K562 (cell line): ENCODE results near the gene EPHA1. TPM values are rescaled to one million over a fixed set of nuclear protein-coding genes. Genes with fewer than 3 reads are reported as not detected.
A peak's percentile ranks its signal among the peaks of the same experiment; 100 is the strongest.

Experiments
- GTF2F1 ChIP-seq: IDR thresholded peaks from 2 replicates; pipeline ENCODE4 v1.6.1; 2011; ENCODE audit warnings: low read depth, low read length, improper control_type of control experiment
- JUNB ChIP-seq: fragments of 450-650 bp; formaldehyde crosslinking; conservative IDR thresholded peaks from 2 replicates; pipeline ENCODE4 v1.4.0; 2020; ENCODE audit warnings: mild to moderate bottlenecking
- KDM5B ChIP-seq: fragments of 200-600 bp; sonication (generic); IDR thresholded peaks from 2 replicates; pipeline ENCODE4 v1.6.1; 2012; ENCODE audit warnings: low read depth, mild to moderate bottlenecking, moderate library complexity, low read length, control low read depth, inconsistent platforms; ENCODE audit not compliant: insufficient replicate concordance
- KLF16 ChIP-seq: IDR thresholded peaks from 2 replicates; pipeline ENCODE4 v1.6.1; 2016; ENCODE audit warnings: antibody characterized with exemption
- TOE1 ChIP-seq, 2 experiments: fragments of 450-650 bp in 1 of 2; sonication (generic) in 1 of 2; formaldehyde crosslinking in 1 of 2; IDR thresholded peaks; 2 replicates each; pipeline versions ENCODE4 v1.7.1 to v1.8.0; 2016 to 2022; ENCODE audit warnings: borderline replicate concordance in 2 of 2, mild to moderate bottlenecking in 2 of 2, antibody characterized with exemption in 1 of 2, inconsistent platforms in 1 of 2, low read depth in 1 of 2, missing genetic modification reagents in 1 of 2, moderate library complexity in 1 of 2
- UBTF ChIP-seq, 2 experiments: IDR thresholded peaks; 2 replicates each; pipeline ENCODE4 v1.6.1; 2012; ENCODE audit warnings: improper control_type of control experiment in 2 of 2, low read depth in 2 of 2, low read length in 2 of 2, borderline replicate concordance in 1 of 2
- USF1 ChIP-seq: sonication (generic); formaldehyde crosslinking; IDR thresholded peaks from 2 replicates; pipeline ENCODE4 v1.9.0; 2022; ENCODE audit warnings: mild to moderate bottlenecking, missing genetic modification reagents
- ZNF766 ChIP-seq: fragments of 200-800 bp; sonication (Bioruptor generic); conservative IDR thresholded peaks from 2 replicates; pipeline ENCODE4 v1.6.1; 2016; ENCODE audit warnings: missing genetic modification characterization, missing compliant biosample characterization
- polyA plus RNA-seq, 8 experiments: library from polyadenylated mRNA; depleted of rRNA in 4 of 8; stranded (reverse) in 5 of 8; unstranded in 3 of 8; fragments of >200 nt; fragmentation: Nextera tagmentation in 2 of 8; fragmentation: Illumina TruSeq in 1 of 8; extraction: Ambion mirVana in 2 of 8; extraction: Trizol in 1 of 8; gene quantifications; 2 replicates each; pipeline versions ENCODE4 v1.2.1 to v1.2.3, GENCODE V29; 2011 to 2014; ENCODE audit warnings: inconsistent platforms in 1 of 8, missing spikeins in 1 of 8
- total RNA-seq, 7 experiments: library from RNA; depleted of rRNA in 6 of 7; stranded (reverse); fragments of >200 nt in 6 of 7; fragmentation: Illumina TruSeq in 2 of 7; extraction: Trizol in 2 of 7; gene quantifications; 2 replicates each; pipeline versions ENCODE4 v1.2.1 to v1.2.3, GENCODE V29; 2011 to 2021; ENCODE audit warnings: low replicate concordance in 1 of 7
- TF ChIP-seq, protein P1 (sequence below): sonication (generic); formaldehyde crosslinking; IDR thresholded peaks from 2 replicates; pipeline ENCODE4 v1.4.0; 2020; ENCODE audit warnings: mild to moderate bottlenecking, missing genetic modification reagents
- TF ChIP-seq, protein P2 (sequence below), 2 experiments: fragments of 450-650 bp; formaldehyde crosslinking in 1 of 2; IDR thresholded peaks; 2 replicates each; pipeline versions ENCODE4 v1.4.0 to v1.6.1; 2014 to 2020; ENCODE audit warnings: mild to moderate bottlenecking in 2 of 2, borderline replicate concordance in 1 of 2, low read depth in 1 of 2

Gene EPHA1
- total and polyA plus RNA-seq, 9 of the 15 experiments (the other 6 are each of a cell fraction or from before 2014, with no cell fraction given), result 0.22 to 0.57 (median 0.32) TPM; not detected in 6

- TF ChIP-seq GTF2F1, result no peak; the same call in 1 of the 2 replicates
- TF ChIP-seq KLF16, result no peak
- peak; percentile 90 for TF ChIP-seq KDM5B
- TF ChIP-seq JUNB (CRISPR knock-in tag), result no peak; the same call in 1 of the 2 replicates
- no peak for TF ChIP-seq ZNF766 (CRISPR knock-in tag)
- TF ChIP-seq TOE1 (IDR thresholded peaks at IDR 0.05; ENCODE audit: borderline replicate concordance), result 0 out of 2 replicates have a peak, but pooled peaks have one; percentile 11
- TF ChIP-seq TOE1 (CRISPR knock-in tag; IDR thresholded peaks at IDR 0.05; ENCODE audit: borderline replicate concordance, low read depth), result no peak
- TF ChIP-seq, protein P1, sequence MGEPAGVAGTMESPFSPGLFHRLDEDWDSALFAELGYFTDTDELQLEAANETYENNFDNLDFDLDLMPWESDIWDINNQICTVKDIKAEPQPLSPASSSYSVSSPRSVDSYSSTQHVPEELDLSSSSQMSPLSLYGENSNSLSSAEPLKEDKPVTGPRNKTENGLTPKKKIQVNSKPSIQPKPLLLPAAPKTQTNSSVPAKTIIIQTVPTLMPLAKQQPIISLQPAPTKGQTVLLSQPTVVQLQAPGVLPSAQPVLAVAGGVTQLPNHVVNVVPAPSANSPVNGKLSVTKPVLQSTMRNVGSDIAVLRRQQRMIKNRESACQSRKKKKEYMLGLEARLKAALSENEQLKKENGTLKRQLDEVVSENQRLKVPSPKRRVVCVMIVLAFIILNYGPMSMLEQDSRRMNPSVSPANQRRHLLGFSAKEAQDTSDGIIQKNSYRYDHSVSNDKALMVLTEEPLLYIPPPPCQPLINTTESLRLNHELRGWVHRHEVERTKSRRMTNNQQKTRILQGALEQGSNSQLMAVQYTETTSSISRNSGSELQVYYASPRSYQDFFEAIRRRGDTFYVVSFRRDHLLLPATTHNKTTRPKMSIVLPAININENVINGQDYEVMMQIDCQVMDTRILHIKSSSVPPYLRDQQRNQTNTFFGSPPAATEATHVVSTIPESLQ (CRISPR knock-in tag), result no peak
- TF ChIP-seq, protein P2, sequence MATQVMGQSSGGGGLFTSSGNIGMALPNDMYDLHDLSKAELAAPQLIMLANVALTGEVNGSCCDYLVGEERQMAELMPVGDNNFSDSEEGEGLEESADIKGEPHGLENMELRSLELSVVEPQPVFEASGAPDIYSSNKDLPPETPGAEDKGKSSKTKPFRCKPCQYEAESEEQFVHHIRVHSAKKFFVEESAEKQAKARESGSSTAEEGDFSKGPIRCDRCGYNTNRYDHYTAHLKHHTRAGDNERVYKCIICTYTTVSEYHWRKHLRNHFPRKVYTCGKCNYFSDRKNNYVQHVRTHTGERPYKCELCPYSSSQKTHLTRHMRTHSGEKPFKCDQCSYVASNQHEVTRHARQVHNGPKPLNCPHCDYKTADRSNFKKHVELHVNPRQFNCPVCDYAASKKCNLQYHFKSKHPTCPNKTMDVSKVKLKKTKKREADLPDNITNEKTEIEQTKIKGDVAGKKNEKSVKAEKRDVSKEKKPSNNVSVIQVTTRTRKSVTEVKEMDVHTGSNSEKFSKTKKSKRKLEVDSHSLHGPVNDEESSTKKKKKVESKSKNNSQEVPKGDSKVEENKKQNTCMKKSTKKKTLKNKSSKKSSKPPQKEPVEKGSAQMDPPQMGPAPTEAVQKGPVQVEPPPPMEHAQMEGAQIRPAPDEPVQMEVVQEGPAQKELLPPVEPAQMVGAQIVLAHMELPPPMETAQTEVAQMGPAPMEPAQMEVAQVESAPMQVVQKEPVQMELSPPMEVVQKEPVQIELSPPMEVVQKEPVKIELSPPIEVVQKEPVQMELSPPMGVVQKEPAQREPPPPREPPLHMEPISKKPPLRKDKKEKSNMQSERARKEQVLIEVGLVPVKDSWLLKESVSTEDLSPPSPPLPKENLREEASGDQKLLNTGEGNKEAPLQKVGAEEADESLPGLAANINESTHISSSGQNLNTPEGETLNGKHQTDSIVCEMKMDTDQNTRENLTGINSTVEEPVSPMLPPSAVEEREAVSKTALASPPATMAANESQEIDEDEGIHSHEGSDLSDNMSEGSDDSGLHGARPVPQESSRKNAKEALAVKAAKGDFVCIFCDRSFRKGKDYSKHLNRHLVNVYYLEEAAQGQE (IDR thresholded peaks at IDR 0.05; ENCODE audit: borderline replicate concordance), result 0 out of 2 replicates have a peak, but pooled peaks have one; percentile 12
- TF ChIP-seq, protein P2 (CRISPR knock-in tag; IDR thresholded peaks at IDR 0.05; ENCODE audit: low read depth), result 0 out of 2 replicates have a peak, but pooled peaks have one; percentile 73
- TF ChIP-seq UBTF (IDR thresholded peaks at IDR 0.05; ENCODE audit: borderline replicate concordance in 1 of 2, low read depth in 2 of 2, low read length in 2 of 2), result peak; percentile 93 to 97; a peak in 3 of 4 replicates
- TF ChIP-seq USF1 (CRISPR knock-in tag), result peak; percentile 7; the same call in 1 of the 2 replicates
Measured at GRCh38 chr7:143380646-143381426, 27.8 kb downstream of the EPHA1 start, which contains the start of gene ZYX (continued).
